HepG2 (cell line): Measurements from ENCODE around the gene CFAP99. TPM values are rescaled to one million over a fixed set of nuclear protein-coding genes. Genes with fewer than 3 reads are reported as not detected.
A peak's percentile ranks its signal among the peaks of the same experiment; 100 is the strongest.

Source experiments
- ARNT2 ChIP-seq: sonication (generic); formaldehyde crosslinking; IDR thresholded peaks from 2 replicates; pipeline ENCODE4 v1.8.0; 2022; ENCODE audit warnings: mild to moderate bottlenecking, low read depth, missing genetic modification reagents, moderate library complexity
- FOXO1 ChIP-seq: sonication (generic); formaldehyde crosslinking; IDR thresholded peaks from 2 replicates; pipeline ENCODE4 v1.4.0; 2020; ENCODE audit warnings: missing genetic modification reagents
- KAT7 ChIP-seq: IDR thresholded peaks from 2 replicates; pipeline ENCODE4 v1.6.1; 2018; ENCODE audit warnings: borderline replicate concordance, missing compliant biosample characterization
- KDM4B ChIP-seq: sonication (generic); formaldehyde crosslinking; IDR thresholded peaks from 2 replicates; pipeline ENCODE4 v1.4.0; 2020; ENCODE audit warnings: missing genetic modification reagents
- SOX6 ChIP-seq, 2 experiments: fragments of 450-650 bp in 1 of 2; sonication (generic) in 1 of 2; formaldehyde crosslinking in 1 of 2; IDR thresholded peaks; 2 replicates each; pipeline versions ENCODE4 v1.4.0 to v1.6.1; 2017 to 2020; ENCODE audit warnings: antibody characterized with exemption in 1 of 2, mild to moderate bottlenecking in 1 of 2, missing genetic modification reagents in 1 of 2
- TCF7 ChIP-seq: sonication (generic); IDR thresholded peaks from 2 replicates; pipeline ENCODE4 v1.6.1; 2016; ENCODE audit warnings: antibody characterized with exemption, low read depth
- ZNF276 ChIP-seq: sonication (generic); formaldehyde crosslinking; IDR thresholded peaks from 2 replicates; pipeline ENCODE4 v1.4.0; 2020; ENCODE audit warnings: mild to moderate bottlenecking, low read depth, missing genetic modification reagents
- ZNF280D ChIP-seq: sonication (generic); formaldehyde crosslinking; IDR thresholded peaks from 2 replicates; pipeline ENCODE4 v1.5.1; 2020; ENCODE audit warnings: mild to moderate bottlenecking, missing genetic modification reagents
- ZUFSP ChIP-seq: sonication (generic); formaldehyde crosslinking; IDR thresholded peaks from 2 replicates; pipeline ENCODE4 v1.9.0; 2021; ENCODE audit warnings: missing genetic modification reagents, mild to moderate bottlenecking, borderline replicate concordance
- polyA plus RNA-seq, 8 experiments: library from polyadenylated mRNA; depleted of rRNA in 3 of 8; stranded (reverse) in 7 of 8; unstranded in 1 of 8; fragments of >200 nt; fragmentation: Illumina TruSeq in 4 of 8; extraction: Trizol in 4 of 8; gene quantifications; 2 replicates each; pipeline versions ENCODE4 v1.2.1 to v1.2.3, GENCODE V29; 2011 to 2016; ENCODE audit warnings: low read depth in 4 of 8, missing spikeins in 1 of 8, mixed read lengths in 1 of 8; ENCODE audit not compliant: insufficient read depth in 1 of 8
- total RNA-seq, 5 experiments: library from RNA; depleted of rRNA; stranded (reverse); fragments of >200 nt; fragmentation: Illumina TruSeq; extraction: Trizol; gene quantifications; 2 replicates each; pipeline ENCODE4 v1.2.3, GENCODE V29; 2016; ENCODE audit warnings: low read depth in 1 of 5
- TF ChIP-seq, protein P1 (sequence below), 2 experiments: fragments of 450-650 bp in 1 of 2; sonication (generic) in 1 of 2; formaldehyde crosslinking in 1 of 2; IDR thresholded peaks; 2 replicates each; pipeline versions ENCODE4 v1.6.1 to v1.8.0; 2016 to 2022; ENCODE audit warnings: antibody characterized with exemption in 1 of 2, mild to moderate bottlenecking in 1 of 2, missing genetic modification reagents in 1 of 2

Gene CFAP99
- total and polyA plus RNA-seq, 2 of the 13 experiments (the other 11 are each of a cell fraction or from before 2014, with no cell fraction given): not detected

DNA sequence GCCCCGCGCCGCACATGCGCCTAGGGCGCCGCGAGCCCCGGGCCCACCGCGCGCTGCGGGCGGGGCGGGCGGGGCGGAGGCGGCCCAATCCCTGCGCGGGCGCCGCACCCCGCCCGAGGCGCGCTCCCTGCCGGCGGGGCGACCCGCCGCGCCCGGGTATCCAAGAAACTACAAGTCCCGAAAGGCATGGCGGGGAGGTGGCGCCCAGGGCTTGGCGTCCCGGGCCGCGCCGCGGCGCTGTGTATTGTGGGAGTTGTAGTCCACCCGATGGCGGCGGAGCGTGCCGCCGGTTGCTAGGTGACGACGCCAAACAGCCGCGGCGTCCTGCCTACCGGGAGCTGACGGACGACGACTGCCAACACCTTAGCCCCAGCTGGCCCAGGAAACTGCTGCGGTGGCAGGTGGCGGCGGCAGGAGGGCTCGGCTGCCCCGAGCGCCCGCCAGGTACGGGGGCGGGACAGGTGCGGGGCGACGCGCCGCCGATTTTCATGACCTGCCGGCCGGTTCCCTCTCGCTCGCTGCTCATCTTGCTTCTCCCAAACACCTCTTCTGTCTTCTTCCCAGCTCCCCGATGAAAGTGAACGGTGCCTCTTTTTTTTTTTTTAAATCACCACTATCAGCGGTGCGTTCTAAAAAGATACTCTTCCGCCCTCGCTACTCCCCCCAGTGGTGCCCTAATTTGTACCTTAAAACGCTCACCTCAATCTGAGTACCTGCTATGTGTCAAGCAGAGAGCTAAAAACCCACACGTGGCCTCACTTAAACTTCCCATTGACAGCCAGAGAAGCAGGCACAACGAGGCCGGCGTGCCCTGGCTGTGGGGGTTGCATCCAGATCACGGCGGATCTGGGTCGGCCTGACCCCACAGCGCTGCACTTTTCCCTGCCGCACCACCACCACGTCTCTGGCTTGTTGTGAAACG, at the start of gene CFAP99 (continued):
- TF ChIP-seq ZNF280D (CRISPR knock-in tag) (no peak), FOXO1 (CRISPR knock-in tag) (no peak), KAT7 (CRISPR knock-in tag) (no peak), ZUFSP (no peak), ARNT2 (CRISPR knock-in tag) (no peak), ZNF276 (CRISPR knock-in tag) (no peak), SOX6 (IDR thresholded peaks at IDR 0.05) (no peak), SOX6 (CRISPR knock-in tag; IDR thresholded peaks at IDR 0.05) (peak; percentile 25; the same call in 1 of the 2 replicates), TCF7 (no peak), KDM4B (CRISPR knock-in tag) (no peak)
- TF ChIP-seq, protein P1, sequence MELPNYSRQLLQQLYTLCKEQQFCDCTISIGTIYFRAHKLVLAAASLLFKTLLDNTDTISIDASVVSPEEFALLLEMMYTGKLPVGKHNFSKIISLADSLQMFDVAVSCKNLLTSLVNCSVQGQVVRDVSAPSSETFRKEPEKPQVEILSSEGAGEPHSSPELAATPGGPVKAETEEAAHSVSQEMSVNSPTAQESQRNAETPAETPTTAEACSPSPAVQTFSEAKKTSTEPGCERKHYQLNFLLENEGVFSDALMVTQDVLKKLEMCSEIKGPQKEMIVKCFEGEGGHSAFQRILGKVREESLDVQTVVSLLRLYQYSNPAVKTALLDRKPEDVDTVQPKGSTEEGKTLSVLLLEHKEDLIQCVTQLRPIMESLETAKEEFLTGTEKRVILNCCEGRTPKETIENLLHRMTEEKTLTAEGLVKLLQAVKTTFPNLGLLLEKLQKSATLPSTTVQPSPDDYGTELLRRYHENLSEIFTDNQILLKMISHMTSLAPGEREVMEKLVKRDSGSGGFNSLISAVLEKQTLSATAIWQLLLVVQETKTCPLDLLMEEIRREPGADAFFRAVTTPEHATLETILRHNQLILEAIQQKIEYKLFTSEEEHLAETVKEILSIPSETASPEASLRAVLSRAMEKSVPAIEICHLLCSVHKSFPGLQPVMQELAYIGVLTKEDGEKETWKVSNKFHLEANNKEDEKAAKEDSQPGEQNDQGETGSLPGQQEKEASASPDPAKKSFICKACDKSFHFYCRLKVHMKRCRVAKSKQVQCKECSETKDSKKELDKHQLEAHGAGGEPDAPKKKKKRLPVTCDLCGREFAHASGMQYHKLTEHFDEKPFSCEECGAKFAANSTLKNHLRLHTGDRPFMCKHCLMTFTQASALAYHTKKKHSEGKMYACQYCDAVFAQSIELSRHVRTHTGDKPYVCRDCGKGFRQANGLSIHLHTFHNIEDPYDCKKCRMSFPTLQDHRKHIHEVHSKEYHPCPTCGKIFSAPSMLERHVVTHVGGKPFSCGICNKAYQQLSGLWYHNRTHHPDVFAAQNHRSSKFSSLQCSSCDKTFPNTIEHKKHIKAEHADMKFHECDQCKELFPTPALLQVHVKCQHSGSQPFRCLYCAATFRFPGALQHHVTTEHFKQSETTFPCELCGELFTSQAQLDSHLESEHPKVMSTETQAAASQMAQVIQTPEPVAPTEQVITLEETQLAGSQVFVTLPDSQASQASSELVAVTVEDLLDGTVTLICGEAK (IDR thresholded peaks at IDR 0.05): no peak
- TF ChIP-seq, protein P1 (CRISPR knock-in tag; IDR thresholded peaks at IDR 0.05): no peak
